ENCODE data around the gene MGAT1. TPM values are rescaled to one million over a fixed set of nuclear protein-coding genes. Genes with fewer than 3 reads are reported as not detected.
A peak's percentile ranks its signal among the peaks of the same experiment; 100 is the strongest.

MGAT1 gene
- polyA plus RNA-seq, 3 donors: 231 to 523 (median 385) TPM

DNA sequence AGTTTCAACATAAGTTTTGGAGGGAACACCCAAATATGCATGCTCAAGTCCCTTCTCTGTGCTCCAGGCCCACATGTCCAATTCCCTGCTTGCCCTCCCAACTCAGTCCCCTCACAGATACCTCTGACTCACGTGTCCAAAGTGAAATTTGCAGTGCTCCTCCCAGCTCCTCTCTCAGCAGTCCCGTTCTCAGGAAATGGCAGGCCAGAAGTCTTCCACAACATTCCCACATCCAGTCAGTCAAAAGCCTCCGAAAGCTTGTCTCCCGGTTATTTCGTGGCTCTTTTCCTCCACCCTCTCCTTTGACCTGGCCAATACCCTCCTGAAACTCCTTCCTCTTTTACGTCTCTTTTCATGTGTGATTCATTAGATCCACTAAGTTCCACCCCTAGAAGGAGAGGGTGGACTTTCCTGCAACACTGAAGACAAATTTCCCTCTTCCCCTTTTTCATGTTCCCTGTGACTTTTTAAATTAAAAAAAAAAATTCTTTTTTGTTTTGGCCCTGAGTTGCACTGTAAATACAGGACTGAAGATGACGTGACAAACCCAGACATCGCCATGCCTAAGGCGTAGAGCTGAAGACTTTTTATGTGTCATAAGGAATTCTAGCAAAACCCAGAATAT, 12.8 kb upstream of the MGAT1 start:
- Mint-ChIP-seq H3K4me3 (peak overlapping the region; percentile 95 to 100), H3K27ac (peak overlapping the region; percentile 96 to 99 (median 97)), H3K27me3 (ENCODE audit: low read depth in 3 of 3) (peaks cover 0 to 5% (median 2%) of the 10 kb centered on the region in 3 donors), H3K36me3 (peaks cover 7 to 23% of the 10 kb centered on the region in 2 donors), H3K4me1 (peaks cover 74% of the 10 kb centered on the region), H3K9me3 (no peaks in the 10 kb centered on the region)
- H3K9me3 ChIP-seq (replicated peaks in 1 of 2; ENCODE audit: control insufficient read depth in 1 of 2, insufficient read depth in 1 of 2, low read length in 2 of 2): no peaks in the 10 kb centered on the region
- TF ChIP-seq, protein P1, sequence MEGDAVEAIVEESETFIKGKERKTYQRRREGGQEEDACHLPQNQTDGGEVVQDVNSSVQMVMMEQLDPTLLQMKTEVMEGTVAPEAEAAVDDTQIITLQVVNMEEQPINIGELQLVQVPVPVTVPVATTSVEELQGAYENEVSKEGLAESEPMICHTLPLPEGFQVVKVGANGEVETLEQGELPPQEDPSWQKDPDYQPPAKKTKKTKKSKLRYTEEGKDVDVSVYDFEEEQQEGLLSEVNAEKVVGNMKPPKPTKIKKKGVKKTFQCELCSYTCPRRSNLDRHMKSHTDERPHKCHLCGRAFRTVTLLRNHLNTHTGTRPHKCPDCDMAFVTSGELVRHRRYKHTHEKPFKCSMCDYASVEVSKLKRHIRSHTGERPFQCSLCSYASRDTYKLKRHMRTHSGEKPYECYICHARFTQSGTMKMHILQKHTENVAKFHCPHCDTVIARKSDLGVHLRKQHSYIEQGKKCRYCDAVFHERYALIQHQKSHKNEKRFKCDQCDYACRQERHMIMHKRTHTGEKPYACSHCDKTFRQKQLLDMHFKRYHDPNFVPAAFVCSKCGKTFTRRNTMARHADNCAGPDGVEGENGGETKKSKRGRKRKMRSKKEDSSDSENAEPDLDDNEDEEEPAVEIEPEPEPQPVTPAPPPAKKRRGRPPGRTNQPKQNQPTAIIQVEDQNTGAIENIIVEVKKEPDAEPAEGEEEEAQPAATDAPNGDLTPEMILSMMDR (IDR thresholded peaks at IDR 0.05): no peak
- H3K4me3 ChIP-seq (replicated peaks in 1 of 3; ENCODE audit: low read depth in 2 of 3, low read length in 3 of 3): peak overlapping the region; percentile 72 to 99 (median 98)
- peaks cover 24% of the 10 kb centered on the region for H4K20me1 ChIP-seq (ENCODE audit: insufficient read depth, low read length)
- intact Hi-C loops (cut with micrococcal nuclease): loop anchor here in 1 of 2 donors (2.0 kb wide), 1 partner anchor 15 kb away; no protein-coding TSS in a partner anchor
- 0% methylated on average over 2 of the region's 9 CpGs for WGBS (ENCODE audit: insufficient coverage)
- peak; percentile 82 to 94 (median 87) for DNase-seq
- H3K79me2 ChIP-seq (ENCODE audit: insufficient read depth, low read length): peaks cover 49% of the 10 kb centered on the region
- H3K4me1 ChIP-seq (ENCODE audit: control insufficient read depth in 1 of 2, insufficient read depth in 2 of 2, low read length in 2 of 2): peaks cover 74 to 86% of the 10 kb centered on the region in 2 donors
- H3K9ac ChIP-seq (ENCODE audit: insufficient read depth, low read length, poor library complexity, severe bottlenecking): peak overlapping the region; percentile 64
- H3K36me3 ChIP-seq (replicated peaks in 1 of 2; ENCODE audit: control insufficient read depth in 1 of 2, insufficient read depth in 2 of 2, low read length in 2 of 2): no peaks in the 10 kb centered on the region
- no peak overlapping the region for H2AFZ ChIP-seq (ENCODE audit: insufficient read depth, low read depth, low read length, poor library complexity, severe bottlenecking)
- no peaks in the 10 kb centered on the region for H3K27me3 ChIP-seq (ENCODE audit: control insufficient read depth in 2 of 2, insufficient read depth in 2 of 2, low read length in 2 of 2)
- H3K27ac ChIP-seq (ENCODE audit: low read depth in 1 of 2, low read length in 2 of 2): peak overlapping the region; percentile 89 to 95
- peak overlapping the region; percentile 92 for H3K4me2 ChIP-seq (replicated peaks; ENCODE audit: extremely low read depth, low read length, poor library complexity, severe bottlenecking)

DNA sequence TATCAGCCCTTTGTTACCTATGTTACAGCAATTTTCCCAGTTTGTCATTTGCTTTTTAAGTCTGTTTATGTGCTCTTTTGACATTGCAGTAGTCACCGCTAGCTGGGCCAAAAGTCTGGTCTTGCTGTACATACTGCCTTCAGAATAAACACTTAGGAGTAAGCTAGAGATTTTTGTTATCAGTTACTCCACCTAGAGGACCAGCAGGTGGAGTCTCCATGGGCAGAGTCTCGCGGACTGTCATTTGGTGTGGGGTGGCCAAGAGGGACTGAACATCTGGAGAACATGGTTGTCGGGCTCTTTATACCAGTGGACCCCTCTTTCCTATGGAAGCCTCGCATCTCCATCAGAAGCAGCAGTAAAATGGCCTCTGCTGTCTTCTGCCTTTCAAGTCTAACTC, 10.8 kb upstream of the MGAT1 start:
- Mint-ChIP-seq H3K4me3 (peak overlapping the region; percentile 95 to 100), H3K9me3 (no peaks in the 10 kb centered on the region), H3K27me3 (ENCODE audit: low read depth in 3 of 3) (peaks cover 0 to 4% (median 2%) of the 10 kb centered on the region in 3 donors), H3K4me1 (peaks cover 78% of the 10 kb centered on the region), H3K36me3 (peaks cover 13 to 24% of the 10 kb centered on the region in 2 donors), H3K27ac (peak overlapping the region in 6 of 7 donors; percentile 77 to 99 (median 97))
- peaks cover 79 to 94% of the 10 kb centered on the region in 2 donors for H3K4me1 ChIP-seq (ENCODE audit: control insufficient read depth in 1 of 2, insufficient read depth in 2 of 2, low read length in 2 of 2)
- TF ChIP-seq, protein P1 (IDR thresholded peaks at IDR 0.05): no peak
- H3K4me3 ChIP-seq (replicated peaks in 1 of 3; ENCODE audit: low read depth in 2 of 3, low read length in 3 of 3): peak overlapping the region; percentile 72 to 99 (median 98)
- intact Hi-C loops (cut with micrococcal nuclease): no loop called here
- DNase-seq: no peak
- peaks cover 67% of the 10 kb centered on the region for H3K79me2 ChIP-seq (ENCODE audit: insufficient read depth, low read length)
- 96% methylated on average over 3 of the region's 5 CpGs for WGBS (ENCODE audit: insufficient coverage)
- H3K27me3 ChIP-seq (ENCODE audit: control insufficient read depth in 2 of 2, insufficient read depth in 2 of 2, low read length in 2 of 2): no peaks in the 10 kb centered on the region
- H2AFZ ChIP-seq (ENCODE audit: insufficient read depth, low read depth, low read length, poor library complexity, severe bottlenecking): no peak overlapping the region
- no peaks in the 10 kb centered on the region for H3K9me3 ChIP-seq (replicated peaks in 1 of 2; ENCODE audit: control insufficient read depth in 1 of 2, insufficient read depth in 1 of 2, low read length in 2 of 2)
- peaks cover 24% of the 10 kb centered on the region for H4K20me1 ChIP-seq (ENCODE audit: insufficient read depth, low read length)
- H3K36me3 ChIP-seq (replicated peaks in 1 of 2; ENCODE audit: control insufficient read depth in 1 of 2, insufficient read depth in 2 of 2, low read length in 2 of 2): no peaks in the 10 kb centered on the region
- peak overlapping the region; percentile 92 for H3K4me2 ChIP-seq (replicated peaks; ENCODE audit: extremely low read depth, low read length, poor library complexity, severe bottlenecking)
- peak overlapping the region in 1 of 2 donors; percentile 89 for H3K27ac ChIP-seq (ENCODE audit: low read depth in 1 of 2, low read length in 2 of 2)
- peak overlapping the region; percentile 64 for H3K9ac ChIP-seq (ENCODE audit: insufficient read depth, low read length, poor library complexity, severe bottlenecking)
